Fibroblast of villous mesenchyme (primary cell): ENCODE results near the gene TNRC6B. TPM values are rescaled to one million over a fixed set of nuclear protein-coding genes. Genes with fewer than 3 reads are reported as not detected.
"Not testable (repeated sequence)": the region's sequence is repeated elsewhere in the genome, so short reads cannot be mapped to it uniquely, and the experiment has no call there.

Experiments used
- DNase-seq: peaks from one replicate; pipeline ENCODE4 v3.0.0-alpha.2; 2010; ENCODE audit warnings: low read depth
- H3K4me3 ChIP-seq: 2 replicates; pipeline ENCODE4 v1.5.1; 2011; ENCODE audit warnings: low read depth, mild to moderate bottlenecking, low read length
- total RNA-seq: library from RNA; depleted of rRNA; stranded (reverse); fragments of >200 nt; gene quantifications from 2 replicates; pipeline ENCODE4 v1.2.3, GENCODE V29; 2012
- TF ChIP-seq, protein P1 (sequence below): IDR thresholded peaks from 2 replicates; pipeline ENCODE4 v1.5.1; 2012; ENCODE audit warnings: low read depth, mild to moderate bottlenecking, low read length; ENCODE audit not compliant: insufficient read depth

TNRC6B gene
- total RNA-seq, 1 donor, result 23.3 TPM

DNA sequence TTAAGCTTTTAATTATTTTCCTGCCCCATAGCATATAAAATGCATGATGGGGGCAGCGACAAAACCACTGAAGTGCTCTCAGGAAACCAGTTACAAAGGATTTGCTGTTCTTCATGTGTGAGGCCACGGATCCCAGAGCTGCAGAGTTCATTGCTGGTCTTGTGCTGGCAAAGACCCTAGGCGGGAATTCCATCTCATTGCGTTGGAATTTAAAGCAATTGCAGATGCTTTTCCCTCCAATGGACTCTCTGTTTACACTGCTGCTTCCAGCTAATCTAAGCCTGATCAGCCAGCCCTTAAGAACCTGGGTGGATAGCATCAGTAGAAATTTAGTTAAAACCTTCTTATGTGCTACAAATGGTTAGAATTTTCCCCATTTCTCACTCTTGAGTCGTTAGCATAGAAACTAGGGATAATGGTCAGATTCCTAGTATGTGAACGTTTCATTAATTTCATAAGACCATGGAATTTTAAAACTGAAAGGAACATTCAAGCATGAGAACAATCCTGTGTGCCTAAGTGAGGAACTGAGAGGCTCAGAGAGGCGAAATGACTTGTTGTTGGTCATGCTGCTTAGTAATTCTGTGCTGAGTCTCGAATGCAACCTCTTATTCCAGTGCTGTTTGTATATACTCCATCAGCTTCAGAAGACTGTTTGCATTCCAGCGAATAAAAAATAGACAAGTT, 132.5 kb downstream of the TNRC6B start:
- TF ChIP-seq, protein P1, sequence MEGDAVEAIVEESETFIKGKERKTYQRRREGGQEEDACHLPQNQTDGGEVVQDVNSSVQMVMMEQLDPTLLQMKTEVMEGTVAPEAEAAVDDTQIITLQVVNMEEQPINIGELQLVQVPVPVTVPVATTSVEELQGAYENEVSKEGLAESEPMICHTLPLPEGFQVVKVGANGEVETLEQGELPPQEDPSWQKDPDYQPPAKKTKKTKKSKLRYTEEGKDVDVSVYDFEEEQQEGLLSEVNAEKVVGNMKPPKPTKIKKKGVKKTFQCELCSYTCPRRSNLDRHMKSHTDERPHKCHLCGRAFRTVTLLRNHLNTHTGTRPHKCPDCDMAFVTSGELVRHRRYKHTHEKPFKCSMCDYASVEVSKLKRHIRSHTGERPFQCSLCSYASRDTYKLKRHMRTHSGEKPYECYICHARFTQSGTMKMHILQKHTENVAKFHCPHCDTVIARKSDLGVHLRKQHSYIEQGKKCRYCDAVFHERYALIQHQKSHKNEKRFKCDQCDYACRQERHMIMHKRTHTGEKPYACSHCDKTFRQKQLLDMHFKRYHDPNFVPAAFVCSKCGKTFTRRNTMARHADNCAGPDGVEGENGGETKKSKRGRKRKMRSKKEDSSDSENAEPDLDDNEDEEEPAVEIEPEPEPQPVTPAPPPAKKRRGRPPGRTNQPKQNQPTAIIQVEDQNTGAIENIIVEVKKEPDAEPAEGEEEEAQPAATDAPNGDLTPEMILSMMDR, result no peak
- no peak overlapping the region for H3K4me3 ChIP-seq

DNA sequence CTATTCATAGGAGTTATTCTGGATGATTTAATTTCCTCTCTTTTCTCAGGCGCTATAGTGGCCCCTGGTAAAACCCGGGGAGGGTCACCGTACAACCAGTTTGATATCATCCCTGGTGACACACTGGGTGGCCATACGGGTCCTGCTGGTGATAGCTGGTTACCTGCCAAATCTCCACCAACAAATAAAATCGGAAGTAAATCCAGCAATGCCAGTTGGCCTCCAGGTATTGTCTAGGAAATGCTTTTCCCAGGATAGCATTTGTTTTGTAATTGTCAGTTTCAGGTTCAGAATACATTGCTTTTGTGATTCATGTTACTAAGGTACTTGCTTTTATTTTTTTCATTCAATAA, 133.0 kb downstream of the TNRC6B start:
- no peak overlapping the region for H3K4me3 ChIP-seq
- DNase-seq, result no peak
- TF ChIP-seq, protein P1, result no peak

More for the DNA sequence above, 132.5 kb downstream of the TNRC6B start:
- peak; percentile 81 for DNase-seq

DNA sequence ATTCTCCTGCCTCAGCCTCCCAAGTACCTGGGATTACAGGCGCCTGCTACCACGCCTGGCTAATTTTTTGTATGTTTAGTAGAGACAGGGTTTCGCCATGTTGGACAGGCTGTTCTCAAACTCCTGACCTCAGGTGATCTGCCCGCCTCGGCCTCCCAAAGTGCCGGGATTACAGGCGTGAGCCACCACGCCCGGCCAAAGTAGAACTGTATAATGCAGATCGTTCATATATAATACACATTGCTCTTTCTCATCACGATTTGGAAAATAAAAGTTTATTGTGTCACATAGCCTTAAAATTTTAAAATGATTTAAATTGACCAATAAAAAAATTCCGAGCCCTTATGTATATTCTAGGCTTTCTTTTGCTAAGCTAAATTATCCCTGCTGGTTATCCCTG, 133.9 kb downstream of the TNRC6B start:
- DNase-seq, H3K4me3 ChIP-seq: not testable (repeated sequence)

DNA sequence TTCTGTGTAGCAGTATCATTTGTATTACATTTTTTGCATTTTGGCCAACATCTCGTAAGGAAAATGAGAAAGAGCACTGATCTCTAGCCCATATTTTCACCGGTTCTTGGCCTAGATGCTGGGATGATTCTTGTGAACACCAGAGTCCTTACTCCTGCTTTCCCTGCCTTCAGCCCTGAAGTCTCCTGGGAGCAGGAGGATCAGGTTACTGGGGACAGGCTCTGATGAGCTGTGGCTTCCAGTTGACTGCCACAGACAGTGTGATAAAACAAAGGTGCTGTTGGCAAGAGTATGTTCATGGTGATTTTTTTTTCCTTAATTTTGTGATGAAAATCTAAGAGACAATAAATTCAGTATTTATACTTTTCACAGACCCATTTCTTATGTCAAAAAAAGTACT, 134.3 kb downstream of the TNRC6B start:
- TF ChIP-seq, protein P1, result no peak
- DNase-seq, result no peak

DNA sequence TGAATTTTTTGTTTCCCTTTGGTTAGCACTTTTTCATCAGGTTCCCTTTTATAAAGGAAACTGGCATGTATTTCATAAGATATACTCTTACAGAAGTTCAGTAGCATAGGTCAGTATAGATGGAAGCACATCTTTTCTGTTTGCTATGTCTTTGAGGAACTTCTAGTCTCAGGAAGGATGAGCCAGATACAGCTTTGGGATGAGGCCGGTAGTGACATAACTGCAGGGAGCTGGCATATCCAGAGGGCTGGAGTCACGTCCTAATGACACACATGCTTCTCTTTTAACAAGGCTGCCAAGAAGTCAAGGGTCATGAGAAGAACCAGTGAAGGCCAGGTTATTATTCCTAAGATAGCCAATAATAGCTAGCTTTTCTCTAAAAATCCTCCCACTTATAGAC, 135.3 kb downstream of the TNRC6B start:
- TF ChIP-seq, protein P1, result no peak
- DNase-seq, result no peak
- no peak overlapping the region for H3K4me3 ChIP-seq

More for the DNA sequence above, 134.3 kb downstream of the TNRC6B start:
- no peak overlapping the region for H3K4me3 ChIP-seq

DNA sequence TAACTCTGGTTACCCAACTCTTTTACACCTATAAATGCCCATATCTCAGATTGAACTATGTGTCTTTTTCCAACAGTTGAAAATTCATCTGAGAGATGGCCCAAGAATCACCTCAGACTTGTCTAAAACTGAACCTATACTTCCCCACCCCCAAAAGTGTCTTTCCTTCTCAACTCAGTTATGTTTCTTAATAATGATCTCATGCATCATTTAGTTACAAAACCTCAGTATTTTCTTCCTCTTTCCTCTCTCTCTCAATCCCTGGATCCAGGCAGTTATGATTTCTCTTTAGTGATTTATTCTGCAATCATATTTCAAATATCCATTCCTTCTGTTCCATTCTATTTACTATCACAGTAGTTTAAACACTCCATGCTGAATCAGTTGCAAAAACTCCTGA, 136.3 kb downstream of the TNRC6B start:
- H3K4me3 ChIP-seq, result no peak overlapping the region
- TF ChIP-seq, protein P1, result no peak
- no peak for DNase-seq

DNA sequence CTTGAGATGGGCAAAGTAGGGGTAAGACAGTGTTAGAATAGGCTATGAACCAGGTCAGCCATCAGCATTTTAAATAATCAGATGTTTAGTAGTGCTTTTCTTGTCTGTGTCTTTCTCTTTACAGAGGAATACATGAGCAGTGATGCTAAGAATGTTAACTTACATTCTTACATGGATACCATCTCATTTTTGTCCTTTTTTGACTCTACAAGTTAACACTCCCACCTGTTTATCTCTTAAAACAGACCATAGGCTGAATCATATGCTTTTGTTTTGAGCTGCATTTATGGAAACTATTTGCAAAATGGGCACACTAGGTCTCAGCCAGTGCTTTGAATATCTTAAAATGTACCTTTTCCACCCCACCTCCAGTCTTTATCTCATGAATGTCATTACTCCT, 143.0 kb downstream of the TNRC6B start:
- DNase-seq, result no peak
- H3K4me3 ChIP-seq, result no peak overlapping the region
- TF ChIP-seq, protein P1, result no peak
